ENCODE measurements around the gene ELF5.

GRCh38 chr11:34451053-34451452 is 62.5 kb downstream of the ELF5 start:
- no peak for TF ChIP-seq EP300 (conservative IDR thresholded peaks at IDR 0.05; ENCODE audit: poor library complexity, severe bottlenecking)
- TF ChIP-seq MXI1 (conservative IDR thresholded peaks at IDR 0.05; ENCODE audit: poor library complexity, severe bottlenecking), result no peak
- TF ChIP-seq RAD21 (conservative IDR thresholded peaks at IDR 0.05), result no peak
- no peak for TF ChIP-seq EZH2 (IDR thresholded peaks at IDR 0.05; ENCODE audit: borderline replicate concordance, insufficient read depth, low read length, poor library complexity, severe bottlenecking)
- no peak for TF ChIP-seq CTCF (IDR thresholded peaks at IDR 0.05; ENCODE audit: poor library complexity, severe bottlenecking)
- no peak for TF ChIP-seq REST (IDR thresholded peaks at IDR 0.05; ENCODE audit: borderline replicate concordance)
- no peak for TF ChIP-seq POLR2AphosphoS5 (IDR thresholded peaks at IDR 0.05)

Data from neural cell (in vitro differentiated cells).